Esophagus (tissue), 2 donors: ENCODE measurements around the gene TGFBR3. TPM values are rescaled to one million over a fixed set of nuclear protein-coding genes. Genes with fewer than 3 reads are reported as not detected.
"Not testable (repeated sequence)": the region's sequence is repeated elsewhere in the genome, so short reads cannot be mapped to it uniquely, and the experiment has no call there.

ENCODE experiments used
- H3K27ac ChIP-seq, 2 donors: one replicate each; pipeline ENCODE4 v1.5.1; 2013; ENCODE audit warnings: low read depth in 2 of 2, mild to moderate bottlenecking in 2 of 2, inconsistent platforms in 1 of 2, low read length in 1 of 2, moderate library complexity in 1 of 2
- H3K27me3 ChIP-seq, 2 donors: one replicate each; pipeline ENCODE4 v1.6.1; 2013; ENCODE audit warnings: low read length in 2 of 2, control low read depth in 1 of 2, mild to moderate bottlenecking in 1 of 2; ENCODE audit not compliant: insufficient read depth in 2 of 2, control insufficient read depth in 1 of 2
- H3K36me3 ChIP-seq, 2 donors: one replicate each; pipeline ENCODE4 v1.6.1; 2013; ENCODE audit warnings: low read length in 1 of 2; ENCODE audit not compliant: control insufficient read depth in 2 of 2, insufficient read depth in 2 of 2
- H3K4me1 ChIP-seq, 2 donors: one replicate each; pipeline ENCODE4 v1.6.1; 2013; ENCODE audit warnings: low read length in 1 of 2; ENCODE audit not compliant: control insufficient read depth in 2 of 2, insufficient read depth in 2 of 2
- H3K4me3 ChIP-seq, 2 donors: one replicate each; pipeline ENCODE4 v1.5.1; 2013; ENCODE audit warnings: low read length in 2 of 2, mild to moderate bottlenecking in 2 of 2, low read depth in 1 of 2, moderate library complexity in 1 of 2
- H3K9me3 ChIP-seq, 2 donors: one replicate each; pipeline ENCODE4 v1.6.1; 2013; ENCODE audit warnings: mild to moderate bottlenecking in 2 of 2, low read depth in 1 of 2, low read length in 1 of 2, moderate library complexity in 1 of 2; ENCODE audit not compliant: control insufficient read depth in 2 of 2, insufficient read depth in 1 of 2
- WGBS, 2 donors: extraction: QIAGEN DNeasy Blood & Tissue Kit; methylation state at CpG; one replicate each; pipeline ENCODE4 v1.1.7; 2013; 5-methylcytosine and 5-hydroxymethylcytosine counted together
- polyA plus RNA-seq, 2 donors: library from polyadenylated mRNA; stranded (reverse); fragments of 200-250 nt; gene quantifications; one replicate each; pipeline ENCODE4 v1.2.3, GENCODE V29; 2013
- donor health status: healthy with polysubstance abuse.
- donor health status: Bipolar disorder and iron deficiency.

The TGFBR3 gene
- polyA plus RNA-seq, 2 donors, result 3.8 to 10.5 TPM

- peak overlapping the region in 1 of 2 donors; percentile 15 for H3K27ac ChIP-seq
Measured at GRCh38 chr1:91843843-91844242, 42.1 kb downstream of the TGFBR3 start.

GRCh38 chr1:91842563-91842962, 43.4 kb downstream of the TGFBR3 start:
- Histone ChIP-seq H3K27me3 (no peaks in the 10 kb centered on the region), H3K4me1 (peaks cover 0 to 2% of the 10 kb centered on the region in 2 donors), H3K36me3 (no peaks in the 10 kb centered on the region), H3K9me3 (no peaks in the 10 kb centered on the region), H3K4me3 (no peak overlapping the region), H3K27ac (peak overlapping the region in 1 of 2 donors; percentile 54)

More at GRCh38 chr1:91843843-91844242, 42.1 kb downstream of the TGFBR3 start:
- no peaks in the 10 kb centered on the region for H3K27me3 ChIP-seq
- 87 to 94% methylated on average over 3 of the region's 3 CpGs for WGBS, 2 donors
- H3K4me1 ChIP-seq, result peaks cover 0 to 2% of the 10 kb centered on the region in 2 donors
- H3K9me3 ChIP-seq, result no peaks in the 10 kb centered on the region
- no peaks in the 10 kb centered on the region for H3K36me3 ChIP-seq
- no peak overlapping the region for H3K4me3 ChIP-seq

- Histone ChIP-seq H3K9me3 (no peaks in the 10 kb centered on the region), H3K27ac (no peak overlapping the region), H3K4me3 (no peak overlapping the region), H3K4me1 (peaks cover 0 to 2% of the 10 kb centered on the region in 2 donors), H3K36me3 (no peaks in the 10 kb centered on the region), H3K27me3 (no peaks in the 10 kb centered on the region)
- 81 to 85% methylated on average over 3 of the region's 3 CpGs for WGBS, 2 donors
Measured at GRCh38 chr1:91842056-91842455, 43.9 kb downstream of the TGFBR3 start.

- not testable (repeated sequence) for H3K27me3 ChIP-seq, H3K36me3 ChIP-seq, H3K4me1 ChIP-seq, H3K4me3 ChIP-seq, H3K27ac ChIP-seq, H3K9me3 ChIP-seq
Measured at GRCh38 chr1:91840276-91840675, 45.7 kb downstream of the TGFBR3 start.

GRCh38 chr1:91836331-91837040, 49.5 kb downstream of the TGFBR3 start:
- H3K4me3 ChIP-seq, result no peak overlapping the region
- H3K36me3 ChIP-seq, result no peaks in the 10 kb centered on the region
- H3K4me1 ChIP-seq, result no peaks in the 10 kb centered on the region
- no peaks in the 10 kb centered on the region for H3K9me3 ChIP-seq
- H3K27me3 ChIP-seq, result no peaks in the 10 kb centered on the region
- WGBS, 2 donors, result 70 to 75% methylated on average over 8 of the region's 8 CpGs
- H3K27ac ChIP-seq, result no peak overlapping the region

- no peaks in the 10 kb centered on the region for H3K27me3 ChIP-seq
- no peak overlapping the region for H3K4me3 ChIP-seq
- no peak overlapping the region for H3K27ac ChIP-seq
- peaks cover 6 to 8% of the 10 kb centered on the region in 2 donors for H3K4me1 ChIP-seq
- H3K36me3 ChIP-seq, result no peaks in the 10 kb centered on the region
- WGBS, 2 donors, result 73 to 85% methylated on average over 1 of the region's 1 CpG
- no peaks in the 10 kb centered on the region for H3K9me3 ChIP-seq
Measured at GRCh38 chr1:91835087-91835521, 50.8 kb downstream of the TGFBR3 start.

GRCh38 chr1:91834549-91834948, 51.4 kb downstream of the TGFBR3 start:
- H3K27ac ChIP-seq, H3K27me3 ChIP-seq, H3K36me3 ChIP-seq, H3K9me3 ChIP-seq, H3K4me3 ChIP-seq: not testable (repeated sequence)
- H3K4me1 ChIP-seq, result peaks cover 6 to 11% of the 10 kb centered on the region in 2 donors
- WGBS, 2 donors, result 90 to 93% methylated on average over 7 of the region's 7 CpGs

GRCh38 chr1:91833946-91834345, 52.0 kb downstream of the TGFBR3 start:
- Histone ChIP-seq H3K27ac (no peak overlapping the region), H3K4me3 (no peak overlapping the region), H3K4me1 (peaks cover 6 to 13% of the 10 kb centered on the region in 2 donors), H3K36me3 (no peaks in the 10 kb centered on the region), H3K9me3 (no peaks in the 10 kb centered on the region), H3K27me3 (no peaks in the 10 kb centered on the region)
- 78 to 86% methylated on average over 1 of the region's 1 CpG for WGBS, 2 donors

GRCh38 chr1:91831132-91831930, 54.6 kb downstream of the TGFBR3 start:
- Histone ChIP-seq H3K27me3 (no peaks in the 10 kb centered on the region), H3K27ac (peak overlapping the region; percentile 49 to 69), H3K4me3 (no peak overlapping the region), H3K36me3 (no peaks in the 10 kb centered on the region), H3K9me3 (no peaks in the 10 kb centered on the region), H3K4me1 (peaks cover 6 to 16% of the 10 kb centered on the region in 2 donors)
- WGBS, 2 donors, result 32 to 39% methylated on average over 8 of the region's 8 CpGs
